OCI-LY3 (cell line): ENCODE measurements around the gene HLA-DRB5.
"Not testable (repeated sequence)": the region's sequence is repeated elsewhere in the genome, so short reads cannot be mapped to it uniquely, and the experiment has no call there.

Experiments used
- H2AFZ ChIP-seq: fragments of 200-600, 300-600 bp; shearing (Covaris generic); 2 replicates; pipeline ENCODE4 v1.6.0; 2014; ENCODE audit warnings: antibody characterized with exemption, low read depth, low read length
- H3K27ac ChIP-seq: fragments of 200-600, 300-600 bp; sonication (generic); 2 replicates; pipeline ENCODE4 v1.5.1; 2014; ENCODE audit warnings: mild to moderate bottlenecking, low read length, moderate library complexity, mixed read lengths
- H3K27me3 ChIP-seq: fragments of 200-600, 300-600 bp; sonication (generic); 2 replicates; pipeline ENCODE4 v1.6.1; 2014; ENCODE audit warnings: low read depth, low read length, mixed read lengths
- H3K36me3 ChIP-seq: fragments of 200-600, 300-600 bp; sonication (generic); replicated peaks from 2 replicates; pipeline ENCODE3; 2014; ENCODE audit warnings: low read depth, low read length, mixed read lengths
- H3K4me1 ChIP-seq: fragments of 300-600, 200-600 bp; sonication (generic); 2 replicates; pipeline ENCODE4 v1.6.1; 2014; ENCODE audit warnings: low read length, mixed read lengths
- H3K4me2 ChIP-seq: fragments of 200-600, 300-600 bp; sonication (generic); 2 replicates; pipeline ENCODE4 v1.6.1; 2014; ENCODE audit warnings: low read length, mixed read lengths
- H3K4me3 ChIP-seq: fragments of 300-600, 200-600 bp; sonication (generic); 2 replicates; pipeline ENCODE4 v1.5.1; 2014; ENCODE audit warnings: antibody characterized with exemption, mild to moderate bottlenecking, low read length, moderate library complexity
- H3K79me2 ChIP-seq: fragments of 300-600, 200-600 bp; shearing (Covaris generic); 2 replicates; pipeline ENCODE4 v1.6.1; 2014; ENCODE audit warnings: mild to moderate bottlenecking, low read length, mixed read lengths
- H3K9ac ChIP-seq: fragments of 300-600, 200-600 bp; shearing (Covaris generic); 2 replicates; pipeline ENCODE4 v1.6.0; 2014; ENCODE audit warnings: mild to moderate bottlenecking, low read length, moderate library complexity
- H3K9me3 ChIP-seq: fragments of 200-600, 300-600 bp; shearing (Covaris generic); 2 replicates; pipeline ENCODE4 v1.6.1; 2014; ENCODE audit warnings: low read length, mixed read lengths; ENCODE audit not compliant: insufficient read depth
- H4K20me1 ChIP-seq: fragments of 200-600, 300-600 bp; sonication (generic); 2 replicates; pipeline ENCODE4 v1.6.1; 2016; ENCODE audit warnings: low read length, mixed read lengths; ENCODE audit not compliant: insufficient read depth
- EZH2phosphoT487 ChIP-seq: fragments of 200-600 bp; shearing (Covaris generic); IDR thresholded peaks from 2 replicates; pipeline ENCODE4 v1.6.1; 2018; ENCODE audit warnings: antibody characterized with exemption, mixed run types, low read depth
- TF ChIP-seq, protein P1 (sequence below): fragments of 200-600, 300-600 bp; sonication (generic); IDR thresholded peaks from 2 replicates; pipeline ENCODE4 v1.5.1; 2014; ENCODE audit warnings: antibody characterized with exemption, low read length, low read depth

The HLA-DRB5 gene

DNA sequence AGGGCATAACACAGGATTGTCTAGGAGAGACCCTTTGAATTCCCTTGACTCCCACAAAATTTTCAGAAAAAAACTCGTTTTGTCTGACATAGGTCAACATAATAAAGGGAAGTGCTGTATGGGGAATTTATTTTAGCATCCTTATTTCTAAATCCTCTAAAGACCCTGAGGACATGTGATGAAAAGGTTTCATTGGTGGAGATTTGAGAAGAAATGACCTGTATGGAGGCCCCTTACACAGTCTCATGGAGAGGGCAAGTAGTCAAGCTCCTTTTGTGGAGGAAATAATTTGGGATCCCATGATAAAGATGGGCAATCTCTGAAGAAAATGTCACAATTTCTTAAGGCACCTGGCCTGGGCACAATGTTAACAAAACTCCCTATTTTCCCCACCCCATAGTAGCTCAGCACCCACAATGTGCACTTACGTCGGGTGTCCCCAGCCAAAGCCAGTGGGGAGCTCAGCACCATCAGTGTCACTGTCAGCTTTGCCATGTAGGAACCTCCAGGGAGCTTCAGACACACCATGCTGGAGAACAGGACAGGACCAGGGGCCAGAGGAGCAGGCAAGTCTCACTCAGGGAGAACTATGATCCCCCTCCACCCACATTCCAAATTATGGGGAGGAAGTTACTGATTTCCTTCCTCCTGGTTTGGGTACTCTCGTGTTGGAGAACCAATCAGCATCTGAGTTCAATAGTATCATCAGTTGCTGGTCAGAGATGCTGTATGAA lies at the start of gene HLA-DRB5:
HLA-DRB5 (minus strand) TSS at position 591 of the 734 bp plus-strand sequence; CDS start at position 528, 63 bp downstream.
- Histone ChIP-seq H3K4me2 (peak within 1 kb of the TSS; percentile 50), H3K36me3 (no peaks in the 10 kb centered on the region), H3K79me2 (peaks cover 22% of the 10 kb centered on the region), H3K9me3 (no peaks in the 10 kb centered on the region), H2AFZ (no peak within 1 kb of the TSS), H4K20me1 (no peaks in the 10 kb centered on the region), H3K27ac (peak within 1 kb of the TSS; percentile 70), H3K4me3 (peak within 1 kb of the TSS; percentile 77), H3K9ac (peak within 1 kb of the TSS; percentile 70), H3K4me1 (no peaks in the 10 kb centered on the region), H3K27me3 (no peaks in the 10 kb centered on the region)
- TF ChIP-seq, protein P1, sequence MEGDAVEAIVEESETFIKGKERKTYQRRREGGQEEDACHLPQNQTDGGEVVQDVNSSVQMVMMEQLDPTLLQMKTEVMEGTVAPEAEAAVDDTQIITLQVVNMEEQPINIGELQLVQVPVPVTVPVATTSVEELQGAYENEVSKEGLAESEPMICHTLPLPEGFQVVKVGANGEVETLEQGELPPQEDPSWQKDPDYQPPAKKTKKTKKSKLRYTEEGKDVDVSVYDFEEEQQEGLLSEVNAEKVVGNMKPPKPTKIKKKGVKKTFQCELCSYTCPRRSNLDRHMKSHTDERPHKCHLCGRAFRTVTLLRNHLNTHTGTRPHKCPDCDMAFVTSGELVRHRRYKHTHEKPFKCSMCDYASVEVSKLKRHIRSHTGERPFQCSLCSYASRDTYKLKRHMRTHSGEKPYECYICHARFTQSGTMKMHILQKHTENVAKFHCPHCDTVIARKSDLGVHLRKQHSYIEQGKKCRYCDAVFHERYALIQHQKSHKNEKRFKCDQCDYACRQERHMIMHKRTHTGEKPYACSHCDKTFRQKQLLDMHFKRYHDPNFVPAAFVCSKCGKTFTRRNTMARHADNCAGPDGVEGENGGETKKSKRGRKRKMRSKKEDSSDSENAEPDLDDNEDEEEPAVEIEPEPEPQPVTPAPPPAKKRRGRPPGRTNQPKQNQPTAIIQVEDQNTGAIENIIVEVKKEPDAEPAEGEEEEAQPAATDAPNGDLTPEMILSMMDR, result no peak
- no peak for TF ChIP-seq EZH2phosphoT487

DNA sequence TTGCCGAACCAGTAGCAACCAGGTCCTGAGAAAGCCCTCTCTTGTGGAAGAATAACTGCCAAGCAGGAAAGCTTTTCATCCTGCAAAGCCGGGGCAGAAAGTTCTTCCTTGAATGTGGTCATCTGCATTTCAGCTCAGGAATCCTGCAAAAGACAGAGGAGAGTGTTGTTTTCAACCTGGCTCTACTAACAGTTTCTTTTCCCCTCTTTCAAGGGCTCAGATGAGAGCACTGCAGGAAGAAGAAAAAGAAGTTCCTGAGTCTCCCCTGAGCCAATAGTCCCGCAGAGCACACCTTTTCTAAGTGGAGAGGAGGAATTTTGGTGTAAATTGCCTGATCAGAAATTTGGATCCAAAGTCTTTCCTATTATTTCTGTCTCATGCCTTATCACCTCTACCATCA lies 48.9 kb upstream of the HLA-DRB5 start:
- no peak for TF ChIP-seq EZH2phosphoT487
- TF ChIP-seq, protein P1, result no peak
- Histone ChIP-seq H3K79me2 (no peaks in the 10 kb centered on the region), H3K36me3 (peaks cover 15% of the 10 kb centered on the region), H3K9ac (no peak overlapping the region), H3K27ac (no peak overlapping the region), H3K4me1 (no peaks in the 10 kb centered on the region), H4K20me1 (peaks cover 7% of the 10 kb centered on the region), H3K4me3 (no peak overlapping the region), H3K4me2 (no peak overlapping the region), H3K9me3 (no peaks in the 10 kb centered on the region), H2AFZ (no peak overlapping the region), H3K27me3 (no peaks in the 10 kb centered on the region)

DNA sequence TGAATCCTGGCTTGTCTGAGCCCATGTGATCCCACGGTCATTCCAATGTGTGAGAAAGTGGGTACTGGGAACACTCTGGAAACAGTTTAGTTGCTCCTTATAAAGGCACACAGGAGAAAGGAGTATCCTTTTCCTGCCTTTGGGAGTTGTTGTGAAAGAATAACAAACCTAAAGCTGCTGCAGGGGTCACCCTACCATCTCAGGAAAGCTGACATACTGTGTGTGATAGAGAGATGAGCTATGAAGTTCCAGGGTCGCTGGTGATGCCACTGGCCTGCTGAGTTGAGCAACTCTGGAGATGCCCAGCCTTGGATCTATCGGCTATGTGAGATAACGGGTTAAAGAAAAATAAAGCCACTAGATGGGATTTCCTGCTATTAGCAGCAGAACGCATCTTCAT lies 47.4 kb upstream of the HLA-DRB5 start:
- not testable (repeated sequence) for H4K20me1 ChIP-seq, H3K27ac ChIP-seq, H3K4me1 ChIP-seq, H3K9ac ChIP-seq, H3K4me3 ChIP-seq, H3K79me2 ChIP-seq, H3K27me3 ChIP-seq, H2AFZ ChIP-seq, H3K4me2 ChIP-seq, H3K9me3 ChIP-seq
- peaks cover 15% of the 10 kb centered on the region for H3K36me3 ChIP-seq

DNA sequence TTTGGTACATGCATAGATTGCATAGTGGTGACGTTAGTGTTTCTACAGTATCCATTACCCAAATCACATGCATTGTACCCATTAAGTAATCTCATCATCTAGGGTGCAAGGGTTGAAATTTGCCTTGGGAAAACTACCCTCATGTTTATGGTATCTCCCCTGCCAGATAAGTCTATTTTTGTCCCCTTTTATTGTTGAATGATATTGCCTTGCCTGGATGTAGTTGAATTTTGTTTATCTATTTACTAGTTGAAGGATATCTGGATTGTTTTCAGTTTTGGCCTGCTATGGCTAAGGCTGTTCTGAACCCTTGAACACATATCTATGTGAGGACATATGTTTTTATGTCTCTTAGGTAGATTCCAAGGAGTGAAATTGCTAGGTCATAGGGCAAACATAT lies 46.2 kb upstream of the HLA-DRB5 start:
- H2AFZ ChIP-seq, result no peak overlapping the region
- no peak overlapping the region for H3K27ac ChIP-seq
- no peaks in the 10 kb centered on the region for H3K27me3 ChIP-seq
- H3K4me2 ChIP-seq, result no peak overlapping the region
- H3K4me3 ChIP-seq, result no peak overlapping the region
- no peaks in the 10 kb centered on the region for H3K9me3 ChIP-seq
- peaks cover 6% of the 10 kb centered on the region for H4K20me1 ChIP-seq
- peaks cover 15% of the 10 kb centered on the region for H3K36me3 ChIP-seq
- H3K4me1 ChIP-seq, result no peaks in the 10 kb centered on the region
- no peaks in the 10 kb centered on the region for H3K79me2 ChIP-seq
- TF ChIP-seq, protein P1, result no peak
- TF ChIP-seq EZH2phosphoT487, result no peak
- no peak overlapping the region for H3K9ac ChIP-seq
